ENCODE results near the gene HERC2. TPM values are rescaled to one million over a fixed set of nuclear protein-coding genes. Genes with fewer than 3 reads are reported as not detected.

Gene HERC2
- total and polyA plus RNA-seq, 2 of the 4 experiments (the other 2 are of a cell fraction) = 20.8 to 28.9 TPM

- intact Hi-C loops (cut with micrococcal nuclease) = no loop called here
- Histone ChIP-seq H4K20me1 (ENCODE audit: insufficient read depth, low read length) (no peaks in the 10 kb centered on the region; the same call in 1 of the 2 replicates), H4K5ac (ENCODE audit: low read depth, low read length) (no peak overlapping the region), H2BK5ac (ENCODE audit: low read depth, low read length, poor library complexity, severe bottlenecking) (no peak overlapping the region), H3K4me3 (ENCODE audit: insufficient read depth, low read depth, low read length) (peak overlapping the region; percentile 45), H4K8ac (ENCODE audit: low read depth in 2 of 2, low read length in 2 of 2) (peak overlapping the region in 1 of 2 experiments; percentile 5; a peak in 1 of 4 replicates), H3K9ac (ENCODE audit: low read depth, low read length) (no peak overlapping the region), H3K4ac (ENCODE audit: low read depth, low read length) (no peak overlapping the region), H2AFZ (replicated peaks; ENCODE audit: low read length, poor library complexity) (peak overlapping the region; percentile 82), H3K9me1 (ENCODE audit: insufficient read depth, low read length) (peaks cover 2% of the 10 kb centered on the region; the same call in 1 of the 2 replicates), H3K27me3 (ENCODE audit: control insufficient read depth, insufficient read depth, low read length) (peaks cover 7% of the 10 kb centered on the region; the same call in 1 of the 2 replicates), H3K23ac (ENCODE audit: low read depth, low read length) (no peak overlapping the region), H2AK9ac (replicated peaks; ENCODE audit: low read depth, low read length, poor library complexity) (no peak overlapping the region), H3K36me3 (ENCODE audit: control insufficient read depth, insufficient read depth, low read length) (peaks cover 8% of the 10 kb centered on the region), H3K9me3 (ENCODE audit: control insufficient read depth, insufficient read depth, low read length) (no peaks in the 10 kb centered on the region), H2AK5ac (ENCODE audit: low read depth, low read length) (no peak overlapping the region), H4K91ac (ENCODE audit: insufficient read depth, low read depth, low read length) (no peak overlapping the region), H3K14ac (replicated peaks; ENCODE audit: low read depth, low read length) (no peak overlapping the region), H3K56ac (ENCODE audit: extremely low read depth, insufficient read depth, low read length) (no peak overlapping the region), H2BK15ac (ENCODE audit: low read depth, low read length) (no peak overlapping the region), H2BK120ac (ENCODE audit: low read depth, low read length) (no peak overlapping the region), H3K4me1 (ENCODE audit: control insufficient read depth, insufficient read depth, low read length) (no peaks in the 10 kb centered on the region; the same call in 1 of the 2 replicates), H3K4me2 (ENCODE audit: low read depth, low read length) (peak overlapping the region; percentile 84), H3K18ac (ENCODE audit: low read depth, low read length) (no peak overlapping the region), H3K27ac (ENCODE audit: insufficient read depth, low read length) (no peak overlapping the region), H2BK20ac (ENCODE audit: low read depth, low read length) (no peak overlapping the region), H3K79me1 (ENCODE audit: low read depth in 1 of 2, low read length in 2 of 2) (no peaks in the 10 kb centered on the region)
- in situ Hi-C loops (cut with MboI; ENCODE audit: low sequenced_read_pairs) = loop anchor here (25.0 kb wide), 1 partner anchor 1220 kb away; no protein-coding TSS in a partner anchor
- DNase-seq = no peak
- WGBS, 2 experiments (ENCODE audit: extremely low coverage in 2 of 2, insufficient read length in 1 of 2) = 24% methylated on average over 12 of the region's 63 CpGs; no CpG with 5 or more reads in 1 of the 2 experiments
- dilution Hi-C loops (cut with HindIII; ENCODE audit: low sequenced_read_pairs, unreplicated experiment) = no loop called here
- CTCF ChIA-PET = interaction anchor here (0.6 to 1.9 kb wide), 3 partner anchors 9 to 167 kb away, joined by 3 to 4 read pairs (median 3); partner anchors contain the start of gene OCA2
- POLR2A ChIA-PET (ENCODE audit: unreplicated experiment) = no interaction called here
- ATAC-seq (ENCODE audit: low read depth) = peak; percentile 59
- no TSS peak for BruUV-seq (replicated peaks)
- TF ChIP-seq MAZ (IDR thresholded peaks at IDR 0.05; ENCODE audit: borderline replicate concordance, low read depth, low read length) (no peak), BHLHE40 (IDR thresholded peaks at IDR 0.05; ENCODE audit: low read depth, low read length) (no peak), RFX5 (IDR thresholded peaks at IDR 0.05; ENCODE audit: low read depth, low read length) (no peak), FOS (IDR thresholded peaks at IDR 0.05; ENCODE audit: low read depth, low read length) (no peak), POLR2A (IDR thresholded peaks at IDR 0.05; ENCODE audit: low read depth, low read length) (no peak), CHD1 (IDR thresholded peaks at IDR 0.05; ENCODE audit: low read depth, low read length) (no peak), CEBPB (IDR thresholded peaks at IDR 0.05; ENCODE audit: low read depth, low read length) (no peak), RCOR1 (IDR thresholded peaks at IDR 0.05; ENCODE audit: insufficient replicate concordance, low read length) (no peak), SMC3 (IDR thresholded peaks at IDR 0.05; ENCODE audit: low read depth, low read length) (no peak), MAFK (IDR thresholded peaks at IDR 0.05; ENCODE audit: low read depth, low read length) (no peak), RAD21 (IDR thresholded peaks at IDR 0.05; ENCODE audit: low read length) (no peak)
- TF ChIP-seq, protein P1, sequence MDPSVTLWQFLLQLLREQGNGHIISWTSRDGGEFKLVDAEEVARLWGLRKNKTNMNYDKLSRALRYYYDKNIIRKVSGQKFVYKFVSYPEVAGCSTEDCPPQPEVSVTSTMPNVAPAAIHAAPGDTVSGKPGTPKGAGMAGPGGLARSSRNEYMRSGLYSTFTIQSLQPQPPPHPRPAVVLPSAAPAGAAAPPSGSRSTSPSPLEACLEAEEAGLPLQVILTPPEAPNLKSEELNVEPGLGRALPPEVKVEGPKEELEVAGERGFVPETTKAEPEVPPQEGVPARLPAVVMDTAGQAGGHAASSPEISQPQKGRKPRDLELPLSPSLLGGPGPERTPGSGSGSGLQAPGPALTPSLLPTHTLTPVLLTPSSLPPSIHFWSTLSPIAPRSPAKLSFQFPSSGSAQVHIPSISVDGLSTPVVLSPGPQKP (IDR thresholded peaks at IDR 0.05; ENCODE audit: borderline replicate concordance, low read depth, low read length) = no peak
- TF ChIP-seq, protein P2, sequence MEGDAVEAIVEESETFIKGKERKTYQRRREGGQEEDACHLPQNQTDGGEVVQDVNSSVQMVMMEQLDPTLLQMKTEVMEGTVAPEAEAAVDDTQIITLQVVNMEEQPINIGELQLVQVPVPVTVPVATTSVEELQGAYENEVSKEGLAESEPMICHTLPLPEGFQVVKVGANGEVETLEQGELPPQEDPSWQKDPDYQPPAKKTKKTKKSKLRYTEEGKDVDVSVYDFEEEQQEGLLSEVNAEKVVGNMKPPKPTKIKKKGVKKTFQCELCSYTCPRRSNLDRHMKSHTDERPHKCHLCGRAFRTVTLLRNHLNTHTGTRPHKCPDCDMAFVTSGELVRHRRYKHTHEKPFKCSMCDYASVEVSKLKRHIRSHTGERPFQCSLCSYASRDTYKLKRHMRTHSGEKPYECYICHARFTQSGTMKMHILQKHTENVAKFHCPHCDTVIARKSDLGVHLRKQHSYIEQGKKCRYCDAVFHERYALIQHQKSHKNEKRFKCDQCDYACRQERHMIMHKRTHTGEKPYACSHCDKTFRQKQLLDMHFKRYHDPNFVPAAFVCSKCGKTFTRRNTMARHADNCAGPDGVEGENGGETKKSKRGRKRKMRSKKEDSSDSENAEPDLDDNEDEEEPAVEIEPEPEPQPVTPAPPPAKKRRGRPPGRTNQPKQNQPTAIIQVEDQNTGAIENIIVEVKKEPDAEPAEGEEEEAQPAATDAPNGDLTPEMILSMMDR (conservative IDR thresholded peaks at IDR 0.05; ENCODE audit: low read depth, low read length) = no peak
- TF ChIP-seq, protein P3, sequence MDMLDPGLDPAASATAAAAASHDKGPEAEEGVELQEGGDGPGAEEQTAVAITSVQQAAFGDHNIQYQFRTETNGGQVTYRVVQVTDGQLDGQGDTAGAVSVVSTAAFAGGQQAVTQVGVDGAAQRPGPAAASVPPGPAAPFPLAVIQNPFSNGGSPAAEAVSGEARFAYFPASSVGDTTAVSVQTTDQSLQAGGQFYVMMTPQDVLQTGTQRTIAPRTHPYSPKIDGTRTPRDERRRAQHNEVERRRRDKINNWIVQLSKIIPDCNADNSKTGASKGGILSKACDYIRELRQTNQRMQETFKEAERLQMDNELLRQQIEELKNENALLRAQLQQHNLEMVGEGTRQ (IDR thresholded peaks at IDR 0.05; ENCODE audit: low read depth, low read length) = no peak
These were observed 214.7 kb downstream of the HERC2 start for GRCh38 chr15:28107111-28107903.
